Vagina (tissue), 2 donors: ENCODE measurements around the gene DNM1L.

Experiments
- POLR2A ChIP-seq, 2 donors: fragments of 450-650 bp; IDR thresholded peaks; one replicate each; pipeline ENCODE4 v1.6.1; 2017; ENCODE audit warnings: antibody characterized with exemption in 2 of 2, mild to moderate bottlenecking in 2 of 2, moderate library complexity in 2 of 2
- TF ChIP-seq, protein P1 (sequence below), 3 experiments: fragments of 450-650 bp in 2 of 3; fragments of 200-600 bp in 1 of 3; sonication (generic) in 1 of 3; IDR thresholded peaks; one replicate each; pipeline ENCODE4 v1.5.1; 2017 to 2019; ENCODE audit warnings: antibody characterized with exemption in 3 of 3, mild to moderate bottlenecking in 2 of 3, moderate library complexity in 2 of 3

DNA sequence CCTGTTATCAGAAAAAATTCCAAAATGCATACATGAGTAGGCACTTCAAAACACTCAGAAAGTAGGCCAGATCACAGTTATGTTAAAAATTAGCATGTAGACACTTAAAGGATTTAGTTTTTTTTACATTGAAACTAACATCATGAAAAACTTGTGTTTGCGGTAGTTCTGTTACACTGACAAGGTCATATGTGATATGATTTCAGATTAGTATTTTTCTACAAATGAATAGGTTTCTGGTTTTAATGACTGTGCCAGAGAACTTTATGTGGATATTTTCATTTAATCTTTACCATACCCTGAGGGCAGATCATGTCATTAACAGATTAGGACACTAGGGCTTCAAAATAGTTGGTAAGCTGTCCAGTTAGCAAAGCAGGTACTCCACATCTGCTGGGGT, 55.9 kb downstream of the DNM1L start:
- TF ChIP-seq, protein P1, sequence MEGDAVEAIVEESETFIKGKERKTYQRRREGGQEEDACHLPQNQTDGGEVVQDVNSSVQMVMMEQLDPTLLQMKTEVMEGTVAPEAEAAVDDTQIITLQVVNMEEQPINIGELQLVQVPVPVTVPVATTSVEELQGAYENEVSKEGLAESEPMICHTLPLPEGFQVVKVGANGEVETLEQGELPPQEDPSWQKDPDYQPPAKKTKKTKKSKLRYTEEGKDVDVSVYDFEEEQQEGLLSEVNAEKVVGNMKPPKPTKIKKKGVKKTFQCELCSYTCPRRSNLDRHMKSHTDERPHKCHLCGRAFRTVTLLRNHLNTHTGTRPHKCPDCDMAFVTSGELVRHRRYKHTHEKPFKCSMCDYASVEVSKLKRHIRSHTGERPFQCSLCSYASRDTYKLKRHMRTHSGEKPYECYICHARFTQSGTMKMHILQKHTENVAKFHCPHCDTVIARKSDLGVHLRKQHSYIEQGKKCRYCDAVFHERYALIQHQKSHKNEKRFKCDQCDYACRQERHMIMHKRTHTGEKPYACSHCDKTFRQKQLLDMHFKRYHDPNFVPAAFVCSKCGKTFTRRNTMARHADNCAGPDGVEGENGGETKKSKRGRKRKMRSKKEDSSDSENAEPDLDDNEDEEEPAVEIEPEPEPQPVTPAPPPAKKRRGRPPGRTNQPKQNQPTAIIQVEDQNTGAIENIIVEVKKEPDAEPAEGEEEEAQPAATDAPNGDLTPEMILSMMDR (IDR thresholded peaks at IDR 0.05) = no peak
- no peak for TF ChIP-seq POLR2A (IDR thresholded peaks at IDR 0.05)
